Sigmoid colon (tissue), 7 donors: ENCODE measurements around the gene USP37. TPM values are rescaled to one million over a fixed set of nuclear protein-coding genes. Genes with fewer than 3 reads are reported as not detected.

Experiments used
- DNase-seq: peaks from one replicate; pipeline ENCODE4 v3.0.0-alpha.2; 2019
- H3K27ac ChIP-seq, 4 donors: fragments of 200-600 bp; sonication (generic); one replicate each; pipeline ENCODE4 v1.5.1; 2016 to 2019; ENCODE audit warnings: mild to moderate bottlenecking in 1 of 4
- H3K27me3 ChIP-seq, 3 donors: fragments of 200-600 bp; sonication (generic); one replicate each; pipeline ENCODE4 v1.5.1; 2019; ENCODE audit warnings: mild to moderate bottlenecking in 1 of 3
- H3K36me3 ChIP-seq, 4 donors: fragments of 200-600 bp; sonication (generic); one replicate each; pipeline ENCODE4 v1.5.1; 2016 to 2019
- H3K4me1 ChIP-seq, 4 donors: fragments of 200-600 bp; sonication (generic); one replicate each; pipeline ENCODE4 v1.5.1; 2017 to 2019
- H3K4me3 ChIP-seq, 4 donors: fragments of 200-600 bp; sonication (generic); one replicate each; pipeline ENCODE4 v1.5.1; 2017 to 2019; ENCODE audit warnings: mild to moderate bottlenecking in 2 of 4, moderate library complexity in 1 of 4
- H3K9me3 ChIP-seq, 4 donors: fragments of 200-600 bp in 3 of 4; sonication (generic) in 3 of 4; one replicate each; pipeline versions ENCODE4 v1.5.1 to v1.6.1; 2013 to 2019
- CTCF ChIP-seq, 4 experiments: fragments of 450-650 bp in 3 of 4; fragments of 200-600 bp in 1 of 4; IDR thresholded peaks; one replicate each; pipeline ENCODE4 v1.5.1; 2016 to 2019; ENCODE audit warnings: antibody characterized with exemption in 4 of 4, mild to moderate bottlenecking in 3 of 4, moderate library complexity in 2 of 4
- EP300 ChIP-seq, 4 donors: sonication (generic); formaldehyde crosslinking; IDR thresholded peaks; one replicate each; pipeline ENCODE4 v1.6.1; 2017; ENCODE audit warnings: antibody characterized with exemption in 4 of 4
- POLR2A ChIP-seq, 2 donors: fragments of 450-650 bp; IDR thresholded peaks; one replicate each; pipeline ENCODE4 v1.6.1; 2016; ENCODE audit warnings: antibody characterized with exemption in 2 of 2, mild to moderate bottlenecking in 2 of 2, moderate library complexity in 2 of 2
- POLR2AphosphoS5 ChIP-seq, 4 donors: sonication (generic); formaldehyde crosslinking; IDR thresholded peaks; one replicate each; pipeline ENCODE4 v1.6.1; 2017; ENCODE audit warnings: antibody characterized with exemption in 4 of 4
- WGBS, 2 donors: extraction: QIAGEN DNeasy Blood & Tissue Kit; methylation state at CpG; one replicate each; pipeline ENCODE4 v1.1.7; 2013; 5-methylcytosine and 5-hydroxymethylcytosine counted together
- intact Hi-C: fragments of 100-400 bp; cut with DNase I; formaldehyde crosslinking; loops from one replicate; pipeline ENCODE4 v1.15.1; 2023
- polyA plus RNA-seq, 3 donors: library from polyadenylated mRNA; stranded (reverse); fragments of 200-250 nt; gene quantifications; one replicate each; pipeline ENCODE4 v1.2.3, GENCODE V29; 2013
- total RNA-seq, 4 donors: library from RNA; depleted of rRNA; stranded (reverse); fragments of >200 nt; gene quantifications; one replicate each; pipeline ENCODE4 v1.1.0, GENCODE V29; 2016
- donor health status: healthy with polysubstance abuse.
- donor health status: Bipolar disorder and iron deficiency.
- donor health status: healthy.

USP37 gene
- total and polyA plus RNA-seq, 7 donors = 1.8 to 11.4 (median 6.6) TPM

GRCh38 chr2:218404351-218405085 lies 163.6 kb downstream of the USP37 start:
- peak; percentile 71 for DNase-seq

GRCh38 chr2:218403810-218404209 lies 164.3 kb downstream of the USP37 start:
- H3K27me3 ChIP-seq = no peaks in the 10 kb centered on the region
- no peaks in the 10 kb centered on the region for H3K9me3 ChIP-seq
- peaks cover 0 to 56% (median 47%) of the 10 kb centered on the region in 4 donors for H3K4me1 ChIP-seq
- intact Hi-C loops = loop anchor here (10.0 kb wide), 1 partner anchor 251 kb away; the partner anchor contains the start of genes BCS1L and ZNF142
- H3K27ac ChIP-seq = peak overlapping the region in 2 of 4 donors; percentile 15 to 90
- TF ChIP-seq EP300 (IDR thresholded peaks at IDR 0.05) (no peak), CTCF (IDR thresholded peaks at IDR 0.05) (no peak), POLR2AphosphoS5 (IDR thresholded peaks at IDR 0.05) (no peak), POLR2A (IDR thresholded peaks at IDR 0.05) (no peak)
- WGBS, 2 donors = 82 to 86% methylated on average over 7 of the region's 7 CpGs
- H3K4me3 ChIP-seq = no peak overlapping the region
- H3K36me3 ChIP-seq = peaks cover 11 to 40% (median 31%) of the 10 kb centered on the region in 4 donors
- DNase-seq = no peak

More at GRCh38 chr2:218404351-218405085, 163.6 kb downstream of the USP37 start:
- Histone ChIP-seq H3K27me3 (no peaks in the 10 kb centered on the region), H3K27ac (peak overlapping the region; percentile 88 to 92 (median 90)), H3K9me3 (no peaks in the 10 kb centered on the region), H3K4me1 (peaks cover 0 to 52% (median 45%) of the 10 kb centered on the region in 4 donors), H3K36me3 (peaks cover 11 to 40% (median 31%) of the 10 kb centered on the region in 4 donors), H3K4me3 (no peak overlapping the region)
- intact Hi-C loops = loop anchor here (5.0 to 10.0 kb wide), 5 partner anchors 217 to 983 kb away; partner anchors contain the start of genes BCS1L, DNPEP and ZNF142
- TF ChIP-seq CTCF (IDR thresholded peaks at IDR 0.05) (no peak), POLR2A (IDR thresholded peaks at IDR 0.05) (no peak), POLR2AphosphoS5 (IDR thresholded peaks at IDR 0.05) (no peak), EP300 (IDR thresholded peaks at IDR 0.05) (no peak)
- 69 to 76% methylated on average over 16 of the region's 16 CpGs for WGBS, 2 donors

- Histone ChIP-seq H3K36me3 (peaks cover 11 to 40% (median 31%) of the 10 kb centered on the region in 4 donors), H3K4me1 (peaks cover 0 to 62% (median 52%) of the 10 kb centered on the region in 4 donors), H3K27me3 (no peaks in the 10 kb centered on the region), H3K27ac (peak overlapping the region in 3 of 4 donors; percentile 97 to 100 (median 100)), H3K4me3 (no peak overlapping the region), H3K9me3 (no peaks in the 10 kb centered on the region)
- DNase-seq = peak; percentile 66
- TF ChIP-seq POLR2AphosphoS5 (IDR thresholded peaks at IDR 0.05) (no peak), EP300 (IDR thresholded peaks at IDR 0.05) (no peak), POLR2A (IDR thresholded peaks at IDR 0.05) (no peak), CTCF (IDR thresholded peaks at IDR 0.05) (no peak)
- intact Hi-C loops = loop anchor here (10.0 kb wide), 1 partner anchor 252 kb away; the partner anchor contains the start of genes BCS1L and ZNF142
- WGBS, 2 donors = 88 to 90% methylated on average over 26 of the region's 26 CpGs
These were observed 165.2 kb downstream of the USP37 start for GRCh38 chr2:218402911-218403411.

GRCh38 chr2:218402491-218402901 lies 165.7 kb downstream of the USP37 start:
- Histone ChIP-seq H3K36me3 (peaks cover 11 to 40% (median 31%) of the 10 kb centered on the region in 4 donors), H3K4me1 (peaks cover 0 to 63% (median 52%) of the 10 kb centered on the region in 4 donors), H3K9me3 (no peaks in the 10 kb centered on the region), H3K4me3 (peak overlapping the region in 1 of 4 donors; percentile 97), H3K27me3 (no peaks in the 10 kb centered on the region), H3K27ac (peak overlapping the region; percentile 97 to 100 (median 100))
- no peak for DNase-seq
- no peak for TF ChIP-seq CTCF (IDR thresholded peaks at IDR 0.05)
- TF ChIP-seq POLR2AphosphoS5 (IDR thresholded peaks at IDR 0.05) = no peak
- TF ChIP-seq POLR2A (IDR thresholded peaks at IDR 0.05) = no peak
- no peak for TF ChIP-seq EP300 (IDR thresholded peaks at IDR 0.05)
- intact Hi-C loops = loop anchor here (10.0 kb wide), 1 partner anchor 252 kb away; the partner anchor contains the start of genes BCS1L and ZNF142
- WGBS, 2 donors = 81 to 83% methylated on average over 8 of the region's 8 CpGs
